SK-N-MC (cell line): ENCODE results near the gene CASTOR1.

Experiments
- EZH2 ChIP-seq: fragments of 200-600 bp; sonication (generic); IDR thresholded peaks from one replicate; pipeline ENCODE4 v1.6.1; 2017; ENCODE audit warnings: antibody characterized with exemption
- POLR2AphosphoS5 ChIP-seq: IDR thresholded peaks from 2 replicates; pipeline ENCODE4 v1.6.1; 2012; ENCODE audit warnings: mild to moderate bottlenecking, low read depth, low read length, borderline replicate concordance

GRCh38 chr22:30306627-30307011 is 17.3 kb upstream of the CASTOR1 start:
- TF ChIP-seq POLR2AphosphoS5 = no peak
- TF ChIP-seq EZH2 = no peak
